HepG2 (cell line): Measurements from ENCODE around the gene OAS2.

ENCODE experiments used
- KLF16 ChIP-seq, 2 experiments: sonication (generic) in 1 of 2; formaldehyde crosslinking in 1 of 2; IDR thresholded peaks; 2 replicates each; pipeline versions ENCODE4 v1.6.1 to v1.8.0; 2016 to 2023; ENCODE audit warnings: missing genetic modification reagents in 2 of 2, missing compliant biosample characterization in 1 of 2
- MATR3 ChIP-seq: sonication (generic); formaldehyde crosslinking; IDR thresholded peaks from 2 replicates; pipeline ENCODE4 v1.4.0; 2020; ENCODE audit warnings: missing genetic modification reagents
- MED8 ChIP-seq: sonication (generic); formaldehyde crosslinking; IDR thresholded peaks from 2 replicates; pipeline ENCODE4 v1.8.1; 2023; ENCODE audit warnings: mild to moderate bottlenecking, missing genetic modification reagents; ENCODE audit not compliant: insufficient replicate concordance
- ZNF670 ChIP-seq: sonication (generic); formaldehyde crosslinking; IDR thresholded peaks from 2 replicates; pipeline ENCODE4 v1.8.0; 2022; ENCODE audit warnings: mild to moderate bottlenecking, missing genetic modification reagents, borderline replicate concordance
- TF ChIP-seq, protein P1 (sequence below): sonication (generic); formaldehyde crosslinking; IDR thresholded peaks from 2 replicates; pipeline ENCODE4 v1.5.0; 2020; ENCODE audit warnings: mild to moderate bottlenecking, missing genetic modification reagents, moderate library complexity

GRCh38 chr12:113010701-113011100 is 32.4 kb downstream of the OAS2 start:
- TF ChIP-seq KLF16 (CRISPR knock-in tag; IDR thresholded peaks at IDR 0.05) (no peak), MED8 (CRISPR knock-in tag) (no peak), MATR3 (CRISPR knock-in tag) (no peak), ZNF670 (CRISPR knock-in tag) (no peak)
- TF ChIP-seq, protein P1, sequence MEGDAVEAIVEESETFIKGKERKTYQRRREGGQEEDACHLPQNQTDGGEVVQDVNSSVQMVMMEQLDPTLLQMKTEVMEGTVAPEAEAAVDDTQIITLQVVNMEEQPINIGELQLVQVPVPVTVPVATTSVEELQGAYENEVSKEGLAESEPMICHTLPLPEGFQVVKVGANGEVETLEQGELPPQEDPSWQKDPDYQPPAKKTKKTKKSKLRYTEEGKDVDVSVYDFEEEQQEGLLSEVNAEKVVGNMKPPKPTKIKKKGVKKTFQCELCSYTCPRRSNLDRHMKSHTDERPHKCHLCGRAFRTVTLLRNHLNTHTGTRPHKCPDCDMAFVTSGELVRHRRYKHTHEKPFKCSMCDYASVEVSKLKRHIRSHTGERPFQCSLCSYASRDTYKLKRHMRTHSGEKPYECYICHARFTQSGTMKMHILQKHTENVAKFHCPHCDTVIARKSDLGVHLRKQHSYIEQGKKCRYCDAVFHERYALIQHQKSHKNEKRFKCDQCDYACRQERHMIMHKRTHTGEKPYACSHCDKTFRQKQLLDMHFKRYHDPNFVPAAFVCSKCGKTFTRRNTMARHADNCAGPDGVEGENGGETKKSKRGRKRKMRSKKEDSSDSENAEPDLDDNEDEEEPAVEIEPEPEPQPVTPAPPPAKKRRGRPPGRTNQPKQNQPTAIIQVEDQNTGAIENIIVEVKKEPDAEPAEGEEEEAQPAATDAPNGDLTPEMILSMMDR (CRISPR knock-in tag), result no peak
